ENCODE results near the gene ABCD4. TPM values are rescaled to one million over a fixed set of nuclear protein-coding genes. Genes with fewer than 3 reads are reported as not detected.

Gene ABCD4
- polyA plus RNA-seq, 4 donors = 31.1 to 138 (median 51.7) TPM

DNA sequence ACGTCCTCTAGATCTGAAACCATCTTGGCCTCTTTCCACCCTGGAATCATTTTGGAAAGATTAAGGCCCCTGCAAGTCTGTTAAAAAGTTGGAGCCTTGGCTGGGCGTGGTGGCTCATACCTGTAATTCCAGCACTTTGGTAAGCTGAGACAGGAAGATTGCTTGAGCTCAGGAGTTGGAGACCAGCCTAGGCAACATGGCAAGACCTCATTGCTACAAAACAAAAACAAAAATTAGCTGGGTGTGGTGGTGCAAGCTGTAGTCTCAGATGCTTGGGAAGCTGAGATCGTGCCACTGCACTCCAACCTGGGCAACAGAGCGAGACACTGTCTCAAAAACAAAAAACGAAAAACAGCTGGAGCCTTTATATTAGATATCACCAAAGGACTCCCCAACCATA lies 10.9 kb upstream of the ABCD4 start:
- Histone ChIP-seq H3K4me3 (ENCODE audit: low read depth in 1 of 3, low read length in 3 of 3) (no peak overlapping the region), H3K27me3 (ENCODE audit: control insufficient read depth in 3 of 3, insufficient read depth in 3 of 3, low read length in 3 of 3) (peaks cover 0 to 1% (median 0%) of the 10 kb centered on the region in 3 donors), H3K9me3 (ENCODE audit: control insufficient read depth in 2 of 2, insufficient read depth in 1 of 2, low read depth in 1 of 2, low read length in 1 of 2) (no peaks in the 10 kb centered on the region), H3K27ac (ENCODE audit: low read depth in 1 of 3, low read length in 2 of 3) (no peak overlapping the region), H3K4me1 (ENCODE audit: control insufficient read depth in 3 of 3, insufficient read depth in 2 of 3, low read depth in 1 of 3, low read length in 2 of 3) (peaks cover 0 to 4% (median 0%) of the 10 kb centered on the region in 3 donors), H3K36me3 (ENCODE audit: control insufficient read depth in 3 of 3, insufficient read depth in 2 of 3, low read depth in 1 of 3, low read length in 3 of 3) (no peaks in the 10 kb centered on the region)
- no peak for FAIRE-seq
- no peak for DNase-seq
- 73 to 81% (median 75%) methylated on average over 5 of the region's 5 CpGs for WGBS, 3 donors

DNA sequence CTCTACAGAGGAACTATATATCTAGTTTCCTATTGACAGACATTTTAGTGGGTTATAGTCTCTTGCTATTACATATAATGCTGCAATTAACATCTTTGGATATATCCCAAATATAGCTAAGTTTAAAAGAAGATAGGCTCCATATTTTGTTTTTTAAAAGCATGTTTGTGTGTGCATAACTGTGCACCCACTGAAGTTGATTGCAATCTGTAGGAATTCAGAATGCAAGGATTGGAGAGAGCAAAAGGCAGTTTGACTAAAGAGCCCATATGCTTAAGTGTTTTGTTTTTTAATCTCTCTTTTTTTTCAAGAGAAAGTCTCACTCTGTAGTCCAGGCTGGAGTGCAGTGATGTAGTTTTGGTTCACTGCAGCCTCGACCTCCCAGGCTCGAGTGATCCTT lies 9.4 kb upstream of the ABCD4 start:
- WGBS, 3 donors = 81 to 92% (median 88%) methylated on average over 2 of the region's 2 CpGs
- no peak for FAIRE-seq
- Histone ChIP-seq H3K27ac (ENCODE audit: low read depth in 1 of 3, low read length in 2 of 3) (no peak overlapping the region), H3K36me3 (ENCODE audit: control insufficient read depth in 3 of 3, insufficient read depth in 2 of 3, low read depth in 1 of 3, low read length in 3 of 3) (no peaks in the 10 kb centered on the region), H3K9me3 (ENCODE audit: control insufficient read depth in 2 of 2, insufficient read depth in 1 of 2, low read depth in 1 of 2, low read length in 1 of 2) (no peaks in the 10 kb centered on the region), H3K4me3 (ENCODE audit: low read depth in 1 of 3, low read length in 3 of 3) (no peak overlapping the region), H3K27me3 (ENCODE audit: control insufficient read depth in 3 of 3, insufficient read depth in 3 of 3, low read length in 3 of 3) (peaks cover 0 to 1% (median 0%) of the 10 kb centered on the region in 3 donors), H3K4me1 (ENCODE audit: control insufficient read depth in 3 of 3, insufficient read depth in 2 of 3, low read depth in 1 of 3, low read length in 2 of 3) (peaks cover 0 to 4% (median 0%) of the 10 kb centered on the region in 3 donors)
- no peak for DNase-seq

- Histone ChIP-seq H3K4me3 (ENCODE audit: low read depth in 1 of 3, low read length in 3 of 3) (no peak overlapping the region), H3K4me1 (ENCODE audit: control insufficient read depth in 3 of 3, insufficient read depth in 2 of 3, low read depth in 1 of 3, low read length in 2 of 3) (no peaks in the 10 kb centered on the region), H3K9me3 (ENCODE audit: control insufficient read depth in 2 of 2, insufficient read depth in 1 of 2, low read depth in 1 of 2, low read length in 1 of 2) (no peaks in the 10 kb centered on the region), H3K27ac (ENCODE audit: low read depth in 1 of 3, low read length in 2 of 3) (no peak overlapping the region), H3K36me3 (ENCODE audit: control insufficient read depth in 3 of 3, insufficient read depth in 2 of 3, low read depth in 1 of 3, low read length in 3 of 3) (no peaks in the 10 kb centered on the region), H3K27me3 (ENCODE audit: control insufficient read depth in 3 of 3, insufficient read depth in 3 of 3, low read length in 3 of 3) (peaks cover 0 to 1% (median 0%) of the 10 kb centered on the region in 3 donors)
- no peak for DNase-seq
- no peak for FAIRE-seq
- 60 to 78% (median 74%) methylated on average over 8 of the region's 8 CpGs for WGBS, 3 donors
These were observed 6.6 kb upstream of the ABCD4 start for GRCh38 chr14:74309125-74310022.

DNA sequence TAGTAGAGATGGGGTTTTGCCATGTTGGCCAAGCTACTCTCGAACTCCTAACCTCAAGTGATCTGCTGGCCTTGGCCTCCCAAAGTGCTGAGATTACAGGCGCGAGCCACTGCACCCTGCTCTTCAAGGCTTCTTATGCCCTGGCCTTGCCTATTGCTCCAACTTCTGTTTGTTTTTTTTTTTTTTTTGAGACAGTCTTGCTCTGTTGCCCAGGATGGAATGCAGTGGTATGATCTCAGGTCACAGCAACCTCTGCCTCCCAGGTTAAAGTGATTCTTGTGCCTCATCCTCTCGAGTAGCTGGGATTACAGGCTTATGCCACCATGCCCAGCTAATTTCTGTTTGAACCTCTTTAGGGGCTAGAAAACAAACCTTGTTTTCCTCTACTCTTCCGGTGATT lies 6.0 kb upstream of the ABCD4 start:
- H3K4me1 ChIP-seq (ENCODE audit: control insufficient read depth in 3 of 3, insufficient read depth in 2 of 3, low read depth in 1 of 3, low read length in 2 of 3) = no peaks in the 10 kb centered on the region
- no peaks in the 10 kb centered on the region for H3K36me3 ChIP-seq (ENCODE audit: control insufficient read depth in 3 of 3, insufficient read depth in 2 of 3, low read depth in 1 of 3, low read length in 3 of 3)
- 72 to 80% (median 74%) methylated on average over 5 of the region's 5 CpGs for WGBS, 3 donors
- no peak for DNase-seq
- H3K27ac ChIP-seq (ENCODE audit: low read depth in 1 of 3, low read length in 2 of 3) = no peak overlapping the region
- H3K9me3 ChIP-seq (ENCODE audit: control insufficient read depth in 2 of 2, insufficient read depth in 1 of 2, low read depth in 1 of 2, low read length in 1 of 2) = no peaks in the 10 kb centered on the region
- no peak for FAIRE-seq
- H3K27me3 ChIP-seq (ENCODE audit: control insufficient read depth in 3 of 3, insufficient read depth in 3 of 3, low read length in 3 of 3) = peaks cover 0 to 1% (median 0%) of the 10 kb centered on the region in 3 donors
- H3K4me3 ChIP-seq (ENCODE audit: low read depth in 1 of 3, low read length in 3 of 3) = no peak overlapping the region

GRCh38 chr14:74302152-74302628 lies 544 bp downstream of the ABCD4 start:
- Histone ChIP-seq H3K4me1 (ENCODE audit: control insufficient read depth in 3 of 3, insufficient read depth in 2 of 3, low read depth in 1 of 3, low read length in 2 of 3) (peaks cover 3 to 19% (median 5%) of the 10 kb centered on the region in 3 donors), H3K27me3 (ENCODE audit: control insufficient read depth in 3 of 3, insufficient read depth in 3 of 3, low read length in 3 of 3) (no peaks in the 10 kb centered on the region), H3K9me3 (ENCODE audit: control insufficient read depth in 2 of 2, insufficient read depth in 1 of 2, low read depth in 1 of 2, low read length in 1 of 2) (no peaks in the 10 kb centered on the region), H3K4me3 (ENCODE audit: low read depth in 1 of 3, low read length in 3 of 3) (peak overlapping the region; percentile 79 to 97 (median 79)), H3K27ac (ENCODE audit: low read depth in 1 of 3, low read length in 2 of 3) (peak overlapping the region; percentile 86 to 95 (median 90)), H3K36me3 (ENCODE audit: control insufficient read depth in 3 of 3, insufficient read depth in 2 of 3, low read depth in 1 of 3, low read length in 3 of 3) (peaks cover 2 to 29% (median 5%) of the 10 kb centered on the region in 3 donors)
- 0% methylated on average over 6 of the region's 6 CpGs for WGBS, 3 donors
- no peak for FAIRE-seq
- DNase-seq = peak in 1 of 2 donors; percentile 63

- WGBS, 3 donors = 14 to 27% (median 24%) methylated on average over 22 of the region's 22 CpGs
- no peaks in the 10 kb centered on the region for H3K27me3 ChIP-seq (ENCODE audit: control insufficient read depth in 3 of 3, insufficient read depth in 3 of 3, low read length in 3 of 3)
- peak overlapping the region in 2 of 3 donors; percentile 39 to 95 for H3K27ac ChIP-seq (ENCODE audit: low read depth in 1 of 3, low read length in 2 of 3)
- no peaks in the 10 kb centered on the region for H3K9me3 ChIP-seq (ENCODE audit: control insufficient read depth in 2 of 2, insufficient read depth in 1 of 2, low read depth in 1 of 2, low read length in 1 of 2)
- DNase-seq (peak in 1 of 2 donors; percentile 41), FAIRE-seq (no peak)
- H3K4me1 ChIP-seq (ENCODE audit: control insufficient read depth in 3 of 3, insufficient read depth in 2 of 3, low read depth in 1 of 3, low read length in 2 of 3) = peaks cover 3 to 24% (median 5%) of the 10 kb centered on the region in 3 donors
- peak overlapping the region; percentile 79 to 97 (median 79) for H3K4me3 ChIP-seq (ENCODE audit: low read depth in 1 of 3, low read length in 3 of 3)
- peaks cover 2 to 33% (median 5%) of the 10 kb centered on the region in 3 donors for H3K36me3 ChIP-seq (ENCODE audit: control insufficient read depth in 3 of 3, insufficient read depth in 2 of 3, low read depth in 1 of 3, low read length in 3 of 3)
These were observed 1.1 kb downstream of the ABCD4 start for GRCh38 chr14:74301594-74302151.

GRCh38 chr14:74299061-74299545 lies 3.6 kb downstream of the ABCD4 start:
- Histone ChIP-seq H3K27ac (ENCODE audit: low read depth in 1 of 3, low read length in 2 of 3) (peak overlapping the region; percentile 34 to 85 (median 69)), H3K27me3 (ENCODE audit: control insufficient read depth in 3 of 3, insufficient read depth in 3 of 3, low read length in 3 of 3) (no peaks in the 10 kb centered on the region), H3K36me3 (ENCODE audit: control insufficient read depth in 3 of 3, insufficient read depth in 2 of 3, low read depth in 1 of 3, low read length in 3 of 3) (peaks cover 2 to 57% (median 5%) of the 10 kb centered on the region in 3 donors), H3K4me3 (ENCODE audit: low read depth in 1 of 3, low read length in 3 of 3) (no peak overlapping the region), H3K9me3 (ENCODE audit: control insufficient read depth in 2 of 2, insufficient read depth in 1 of 2, low read depth in 1 of 2, low read length in 1 of 2) (no peaks in the 10 kb centered on the region), H3K4me1 (ENCODE audit: control insufficient read depth in 3 of 3, insufficient read depth in 2 of 3, low read depth in 1 of 3, low read length in 2 of 3) (peaks cover 3 to 49% (median 5%) of the 10 kb centered on the region in 3 donors)
- FAIRE-seq (no peak), DNase-seq (peak in 1 of 2 donors; percentile 29)
- 43 to 75% (median 66%) methylated on average over 10 of the region's 10 CpGs for WGBS, 3 donors

- no peak overlapping the region for H3K4me3 ChIP-seq (ENCODE audit: low read depth in 1 of 3, low read length in 3 of 3)
- WGBS, 3 donors = 87 to 94% (median 94%) methylated on average over 10 of the region's 10 CpGs
These were observed 4.7 kb downstream of the ABCD4 start for GRCh38 chr14:74297986-74298385.

More at GRCh38 chr14:74297986-74298385, 4.7 kb downstream of the ABCD4 start:
- Histone ChIP-seq H3K27ac (ENCODE audit: low read depth in 1 of 3, low read length in 2 of 3) (no peak overlapping the region), H3K9me3 (ENCODE audit: control insufficient read depth in 2 of 2, insufficient read depth in 1 of 2, low read depth in 1 of 2, low read length in 1 of 2) (no peaks in the 10 kb centered on the region), H3K36me3 (ENCODE audit: control insufficient read depth in 3 of 3, insufficient read depth in 2 of 3, low read depth in 1 of 3, low read length in 3 of 3) (peaks cover 2 to 64% (median 7%) of the 10 kb centered on the region in 3 donors), H3K27me3 (ENCODE audit: control insufficient read depth in 3 of 3, insufficient read depth in 3 of 3, low read length in 3 of 3) (no peaks in the 10 kb centered on the region), H3K4me1 (ENCODE audit: control insufficient read depth in 3 of 3, insufficient read depth in 2 of 3, low read depth in 1 of 3, low read length in 2 of 3) (peaks cover 3 to 53% (median 3%) of the 10 kb centered on the region in 3 donors)
- FAIRE-seq (no peak), DNase-seq (no peak)
